Mesenteric fat pad (tissue), 1 donor: Measurements from ENCODE around the gene GABRA1. TPM values are rescaled to one million over a fixed set of nuclear protein-coding genes. Genes with fewer than 3 reads are reported as not detected.

Experiments
- DNase-seq: peaks from one replicate; pipeline ENCODE4 v3.0.0-alpha.2; 2020; ENCODE audit warnings: low spot score
- long read RNA-seq: library from polyadenylated mRNA; unstranded; transcript quantifications from one replicate; pipeline ENCODE4 v2.0.0, GENCODE V29; 2020
- total RNA-seq: library from RNA; stranded (reverse); fragmentation: NEBNext Ultra II Directional; extraction: Animal tissue kit (Norgen Biotek cat#: 25700); gene quantifications from one replicate; pipeline ENCODE4 v1.2.1, GENCODE V29; 2021
- donor health status: DM: yes; HTN: yes; CAD: no.

GABRA1 gene
- total RNA-seq, result not detected
- long read RNA-seq, result 0 reads

GRCh38 chr5:161847941-161848391, at the start of gene GABRA1:
GABRA1 (plus strand) TSS chr5:161848120; CDS start chr5:161850811, 2,691 bp downstream.
- DNase-seq, result no peak

DNA sequence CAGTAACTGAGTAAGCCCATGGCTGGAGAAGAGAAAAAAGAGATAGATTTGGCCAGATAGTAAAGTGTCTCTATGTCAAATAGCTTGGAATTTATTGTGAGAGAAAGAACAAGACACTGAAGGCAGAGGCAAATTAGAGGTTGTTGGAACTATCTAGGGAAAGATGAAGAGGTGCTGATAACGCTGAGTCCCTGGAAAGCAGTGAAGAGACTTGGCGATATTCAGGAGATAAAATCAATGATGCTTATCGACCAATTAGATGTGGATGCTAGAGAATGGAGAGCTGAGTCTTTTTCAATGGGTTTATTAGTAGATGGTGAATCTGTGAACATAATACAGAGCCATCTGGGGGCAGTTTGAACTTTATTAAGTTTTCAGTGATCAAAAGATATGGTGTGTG, 48.6 kb upstream of the GABRA1 start:
- DNase-seq, result no peak

GRCh38 chr5:161804263-161804662, 43.7 kb upstream of the GABRA1 start:
- DNase-seq, result no peak

DNA sequence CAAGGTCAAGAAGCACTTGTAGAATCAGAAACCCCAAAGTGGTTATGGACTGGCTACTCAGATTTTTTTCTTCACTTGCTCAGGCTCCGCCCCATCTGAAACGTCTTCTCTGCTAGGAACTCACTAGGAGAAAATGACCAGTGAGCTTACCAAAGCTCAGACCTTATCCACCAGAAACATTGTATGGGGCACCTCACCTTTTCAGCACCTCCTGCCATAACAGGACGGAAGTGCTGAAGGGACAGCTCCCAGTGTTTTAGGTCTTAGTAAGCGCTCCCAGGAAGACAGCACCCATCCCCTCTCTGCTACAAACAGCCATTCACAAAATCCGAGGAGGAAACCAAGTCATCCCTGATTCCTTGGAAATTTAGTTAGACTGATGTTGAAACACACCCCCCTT, 1.2 kb upstream of the GABRA1 start:
- no peak for DNase-seq

DNA sequence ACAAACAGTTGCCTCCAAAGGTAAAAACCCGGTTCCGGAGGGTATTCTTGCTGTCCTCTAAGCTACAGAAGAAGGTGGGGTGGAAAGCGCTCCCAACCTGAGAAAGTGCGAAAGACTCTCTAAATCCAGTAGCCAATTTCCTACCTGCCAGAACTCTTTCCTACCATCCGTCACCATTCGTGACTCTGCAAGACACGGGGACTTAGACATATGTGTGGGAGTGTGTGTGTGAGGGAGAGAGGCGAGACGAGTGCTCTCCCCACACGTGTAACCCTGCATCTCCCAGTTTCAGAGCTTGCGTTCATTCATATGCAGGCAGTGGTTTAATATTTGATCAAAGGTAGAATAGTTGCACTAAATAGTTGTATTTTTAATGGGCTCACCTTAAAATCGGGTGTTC, 473 bp upstream of the GABRA1 start:
- DNase-seq, result no peak

DNA sequence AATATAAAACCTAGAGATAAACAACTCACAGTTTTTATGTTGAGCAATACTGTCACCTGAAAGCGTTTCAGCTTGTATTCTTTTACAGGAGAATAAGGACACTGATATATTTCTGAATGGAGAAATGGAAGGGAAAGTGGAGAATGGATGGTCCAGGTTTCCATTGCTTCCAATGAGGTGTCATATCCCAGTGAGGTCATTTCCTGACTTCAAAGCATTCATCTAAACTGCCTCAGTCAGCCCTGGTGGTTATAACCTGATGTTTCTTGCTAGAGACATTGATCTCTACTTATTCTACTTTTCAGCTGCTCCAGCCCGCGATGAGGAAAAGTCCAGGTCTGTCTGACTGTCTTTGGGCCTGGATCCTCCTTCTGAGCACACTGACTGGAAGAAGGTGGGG, 2.6 kb downstream of the GABRA1 start:
- no peak for DNase-seq

GRCh38 chr5:161851691-161852299, 3.9 kb downstream of the GABRA1 start:
- DNase-seq, result no peak

- no peak for DNase-seq
Observed at GRCh38 chr5:161857358-161857757, 9.4 kb downstream of the GABRA1 start.

DNA sequence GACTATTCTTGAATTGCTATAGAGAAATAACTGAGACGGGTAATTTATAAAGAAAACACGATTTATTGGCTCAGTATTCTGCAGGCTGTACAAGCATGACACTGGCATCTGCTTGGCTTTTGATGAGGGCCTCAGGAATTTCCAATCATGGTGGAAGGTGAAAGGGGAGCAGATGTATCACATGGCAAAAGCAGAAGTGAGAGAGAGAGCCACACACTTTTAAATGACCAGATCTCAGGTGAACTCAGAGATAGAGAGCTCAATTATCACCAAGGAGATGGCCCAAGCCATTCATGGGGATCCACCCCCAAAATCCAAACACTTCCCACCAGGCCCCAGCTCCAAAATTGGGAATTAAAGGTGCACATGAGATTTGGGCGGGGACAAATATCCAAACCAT, 15.3 kb downstream of the GABRA1 start:
- no peak for DNase-seq

DNA sequence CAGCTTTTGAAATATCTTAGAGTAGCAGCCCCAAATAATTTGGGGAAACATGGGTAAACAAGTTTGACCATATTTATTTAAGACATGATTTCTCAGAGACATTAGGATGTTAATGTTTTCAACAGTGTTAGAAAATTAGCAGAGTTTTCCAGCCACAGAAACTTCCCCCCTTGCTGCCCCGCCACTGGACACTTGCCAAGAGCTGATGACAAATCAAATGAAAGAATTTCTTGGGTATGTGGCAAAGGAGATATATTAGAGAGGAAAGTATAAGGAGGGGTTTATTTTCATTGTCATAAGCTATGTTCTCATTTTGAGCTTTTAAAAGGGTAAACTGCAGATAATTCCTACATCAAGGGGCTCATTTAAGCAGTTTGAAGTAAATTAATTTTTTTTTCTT, 15.9 kb downstream of the GABRA1 start:
- DNase-seq, result no peak

GRCh38 chr5:161865510-161865909, 17.6 kb downstream of the GABRA1 start:
- no peak for DNase-seq

DNA sequence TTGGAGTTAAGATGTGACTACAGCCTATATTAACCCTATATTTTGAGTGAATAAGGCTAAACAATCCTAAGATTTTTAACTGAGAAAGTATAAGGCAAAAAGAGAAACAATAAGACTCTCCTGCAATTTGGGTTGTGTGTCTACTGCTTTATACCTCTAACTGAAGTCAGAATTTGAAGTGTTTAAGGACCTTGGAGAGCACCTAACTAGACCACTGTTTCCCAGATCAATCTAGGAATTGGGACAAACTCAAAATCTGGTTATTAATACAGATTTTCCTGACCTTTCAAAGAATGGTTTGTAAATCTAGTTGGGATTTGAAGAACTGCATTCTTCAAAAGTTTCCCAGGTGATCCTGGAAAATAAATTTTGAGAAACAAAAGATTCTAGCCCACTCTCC, 42.1 kb downstream of the GABRA1 start:
- DNase-seq, result no peak

- no peak for DNase-seq
Observed at GRCh38 chr5:161895514-161895913, 47.6 kb downstream of the GABRA1 start.

DNA sequence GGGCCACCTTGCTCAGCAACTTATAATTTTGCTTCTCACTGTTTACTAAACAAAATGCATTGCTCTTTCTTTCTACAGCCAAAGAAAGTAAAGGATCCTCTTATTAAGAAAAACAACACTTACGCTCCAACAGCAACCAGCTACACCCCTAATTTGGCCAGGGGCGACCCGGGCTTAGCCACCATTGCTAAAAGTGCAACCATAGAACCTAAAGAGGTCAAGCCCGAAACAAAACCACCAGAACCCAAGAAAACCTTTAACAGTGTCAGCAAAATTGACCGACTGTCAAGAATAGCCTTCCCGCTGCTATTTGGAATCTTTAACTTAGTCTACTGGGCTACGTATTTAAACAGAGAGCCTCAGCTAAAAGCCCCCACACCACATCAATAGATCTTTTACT, 49.1 kb downstream of the GABRA1 start:
- no peak for DNase-seq

GRCh38 chr5:161899590-161899989, 51.7 kb downstream of the GABRA1 start:
- no peak for DNase-seq

DNA sequence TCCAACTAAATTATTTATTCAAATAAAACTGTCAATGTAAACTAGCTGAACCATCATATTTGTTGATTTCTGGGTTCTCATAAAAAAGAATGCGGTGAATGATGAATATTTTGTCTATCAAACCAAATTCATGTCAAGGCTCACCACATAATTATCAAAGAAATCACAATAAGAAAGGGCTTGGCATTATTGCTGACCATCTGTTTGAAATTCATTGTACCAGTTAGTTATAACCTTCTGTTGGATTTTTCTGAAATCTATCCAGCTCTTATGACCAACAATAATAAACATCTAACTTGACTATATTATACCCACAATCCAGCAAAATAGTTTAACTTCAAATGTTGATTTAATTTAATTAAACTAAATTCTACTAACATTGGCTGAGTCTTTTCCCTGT, 53.1 kb downstream of the GABRA1 start:
- DNase-seq, result no peak

DNA sequence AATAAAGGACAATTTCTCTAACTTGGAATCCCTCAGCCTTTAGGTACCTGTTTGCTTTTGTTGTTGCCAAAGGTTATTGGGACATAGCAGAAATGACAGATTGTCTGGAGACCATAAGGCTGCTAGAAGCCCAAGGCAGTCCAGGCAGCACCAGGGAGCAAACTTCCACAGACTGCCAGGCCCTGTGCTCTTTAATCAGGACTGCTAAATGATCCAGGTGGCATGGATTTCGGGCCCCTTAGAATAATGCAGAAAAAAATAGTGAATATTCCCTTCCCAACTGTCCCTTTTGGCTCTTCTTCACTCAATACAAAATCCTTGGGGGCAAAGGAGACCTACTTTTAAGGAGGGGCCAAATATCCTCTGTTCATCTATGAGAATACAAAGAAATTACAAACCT, 73.9 kb downstream of the GABRA1 start:
- DNase-seq, result no peak

- no peak for DNase-seq
Observed at GRCh38 chr5:161924270-161924669, 76.3 kb downstream of the GABRA1 start.

GRCh38 chr5:161925960-161926359, 78.0 kb downstream of the GABRA1 start:
- DNase-seq, result no peak

DNA sequence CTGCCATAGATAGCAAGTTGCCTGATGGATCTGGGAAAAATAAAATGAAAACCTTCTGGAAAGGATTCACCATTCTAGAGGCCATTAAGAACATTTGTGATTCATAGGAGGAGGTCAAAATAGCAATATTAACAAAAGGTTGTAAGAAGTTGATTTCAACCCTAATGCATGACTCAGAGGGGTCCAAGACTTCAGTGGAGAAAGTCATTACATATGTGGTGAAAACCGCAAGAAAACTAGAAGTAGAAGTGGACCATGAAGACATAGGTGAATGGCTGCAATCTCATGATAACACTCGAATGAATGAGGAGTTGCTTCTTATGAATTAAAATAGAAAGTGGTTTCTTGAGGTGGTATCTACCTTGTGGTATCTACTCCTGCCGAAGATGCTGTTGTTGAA, 86.6 kb downstream of the GABRA1 start:
- no peak for DNase-seq

GRCh38 chr5:161944974-161945373, 97.1 kb downstream of the GABRA1 start:
- no peak for DNase-seq

DNA sequence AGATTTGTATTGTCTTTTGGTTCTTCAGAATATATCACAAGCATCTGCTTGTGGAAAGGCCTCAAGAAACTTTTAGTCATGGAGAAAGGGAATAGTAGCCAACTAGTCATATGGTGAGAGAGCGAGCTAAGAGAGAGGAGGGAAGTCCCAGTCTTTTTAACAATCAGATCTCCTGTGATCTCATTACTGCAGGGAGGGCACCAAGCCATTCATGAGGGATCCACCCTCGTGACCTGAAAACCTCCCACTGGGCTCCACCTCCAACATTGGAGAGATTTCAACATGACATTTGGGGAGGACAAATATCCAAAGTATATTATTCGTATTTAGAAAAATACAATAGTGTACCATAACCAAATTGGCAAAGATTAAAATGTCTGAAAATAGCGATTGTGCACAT, 99.0 kb downstream of the GABRA1 start:
- DNase-seq, result no peak
